Stomach (tissue), 9 donors: Measurements from ENCODE around the gene MAPKAPK2. TPM values are rescaled to one million over a fixed set of nuclear protein-coding genes. Genes with fewer than 3 reads are reported as not detected.

Experiments
- DNase-seq, 2 donors: peaks; one replicate each; pipeline versions ENCODE4 v3.0.0 to v3.0.0-alpha.2; 2013 to 2019
- H3K27ac ChIP-seq, 5 donors: fragments of 200-600 bp in 4 of 5; sonication (generic) in 4 of 5; one replicate each; pipeline ENCODE4 v1.5.1; 2013 to 2019; ENCODE audit warnings: mild to moderate bottlenecking in 1 of 5, moderate library complexity in 1 of 5
- H3K27me3 ChIP-seq, 3 donors: fragments of 200-600 bp; sonication (generic); one replicate each; pipeline ENCODE4 v1.5.1; 2017 to 2019; ENCODE audit warnings: mixed run types in 1 of 3
- H3K36me3 ChIP-seq, 4 donors: fragments of 200-600 bp; sonication (generic); 1 replicate in 3 of 4; 2 replicates in 1 of 4; pipeline ENCODE4 v1.5.1; 2016 to 2019
- H3K4me1 ChIP-seq, 4 donors: fragments of 200-600 bp; sonication (generic); one replicate each; pipeline ENCODE4 v1.5.1; 2016 to 2019
- H3K4me3 ChIP-seq, 4 donors: fragments of 200-600 bp; sonication (generic) in 3 of 4; one replicate each; pipeline ENCODE4 v1.5.1; 2016 to 2019; ENCODE audit warnings: mild to moderate bottlenecking in 1 of 4
- H3K9me3 ChIP-seq, 4 donors: fragments of 200-600 bp; sonication (generic); one replicate each; pipeline ENCODE4 v1.5.1; 2016 to 2019
- CTCF ChIP-seq, 7 experiments: fragments of 450-650 bp in 4 of 7; fragments of 200-600 bp in 3 of 7; sonication (generic) in 3 of 7; IDR thresholded peaks; one replicate each; pipeline ENCODE4 v1.5.1; 2016 to 2019; ENCODE audit warnings: antibody characterized with exemption in 7 of 7, control low read depth in 2 of 7, mild to moderate bottlenecking in 1 of 7
- EP300 ChIP-seq: sonication (generic); formaldehyde crosslinking; IDR thresholded peaks from one replicate; pipeline ENCODE4 v1.6.1; 2017; ENCODE audit warnings: antibody characterized with exemption
- POLR2A ChIP-seq, 4 donors: fragments of 450-650 bp; IDR thresholded peaks; one replicate each; pipeline ENCODE4 v1.6.1; 2016; ENCODE audit warnings: antibody characterized with exemption in 4 of 4, control low read depth in 2 of 4, mild to moderate bottlenecking in 1 of 4, moderate library complexity in 1 of 4
- POLR2AphosphoS5 ChIP-seq, 3 donors: sonication (generic); formaldehyde crosslinking; IDR thresholded peaks; one replicate each; pipeline ENCODE4 v1.6.1; 2016; ENCODE audit warnings: antibody characterized with exemption in 3 of 3
- WGBS, 5 donors: extraction: QIAGEN DNeasy Blood & Tissue Kit in 3 of 5; methylation state at CpG; one replicate each; pipeline versions ENCODE4 v1.1.5 to v1.1.7; 2013 to 2018; 5-methylcytosine and 5-hydroxymethylcytosine counted together
- intact Hi-C: fragments of 100-400 bp; cut with DNase I; formaldehyde crosslinking; loops from one replicate; pipeline ENCODE4 v1.15.1; 2023; ENCODE audit warnings: low total_unique reads
- polyA plus RNA-seq, 3 donors: library from polyadenylated mRNA; stranded (reverse); fragments of 200-250 nt; gene quantifications; one replicate each; pipeline ENCODE4 v1.2.3, GENCODE V29; 2013
- total RNA-seq, 5 donors: library from RNA; depleted of rRNA; stranded (reverse); fragments of >200 nt; gene quantifications; one replicate each; pipeline versions ENCODE4 v1.1.0 to v1.2.3, GENCODE V29; 2014 to 2016
- donor health status: healthy with polysubstance abuse.
- donor health status: Bipolar disorder and iron deficiency.
- donor health status: healthy.

The MAPKAPK2 gene
- total and polyA plus RNA-seq, 8 donors: 22.6 to 78.0 (median 49.7) TPM

GRCh38 chr1:206751891-206752290 lies 67.2 kb downstream of the MAPKAPK2 start:
- no peaks in the 10 kb centered on the region for H3K27me3 ChIP-seq
- DNase-seq: no peak
- H3K4me1 ChIP-seq: no peaks in the 10 kb centered on the region
- intact Hi-C loops: no loop called here
- H3K9me3 ChIP-seq: peaks cover 0 to 5% (median 2%) of the 10 kb centered on the region in 4 donors
- no peak overlapping the region for H3K27ac ChIP-seq
- H3K36me3 ChIP-seq: no peaks in the 10 kb centered on the region
- 59 to 69% (median 61%) methylated on average over 5 of the region's 5 CpGs for WGBS, 5 donors
- no peak overlapping the region for H3K4me3 ChIP-seq
- TF ChIP-seq EP300 (no peak), POLR2A (IDR thresholded peaks at IDR 0.05) (no peak), CTCF (IDR thresholded peaks at IDR 0.05) (no peak), POLR2AphosphoS5 (IDR thresholded peaks at IDR 0.05) (no peak)

GRCh38 chr1:206752481-206752880 lies 67.8 kb downstream of the MAPKAPK2 start:
- Histone ChIP-seq H3K4me1 (no peaks in the 10 kb centered on the region), H3K36me3 (no peaks in the 10 kb centered on the region), H3K4me3 (no peak overlapping the region), H3K9me3 (peaks cover 0 to 5% (median 2%) of the 10 kb centered on the region in 4 donors), H3K27ac (no peak overlapping the region), H3K27me3 (no peaks in the 10 kb centered on the region)
- intact Hi-C loops: no loop called here
- TF ChIP-seq EP300 (no peak), CTCF (IDR thresholded peaks at IDR 0.05) (no peak), POLR2A (IDR thresholded peaks at IDR 0.05) (no peak), POLR2AphosphoS5 (IDR thresholded peaks at IDR 0.05) (no peak)
- WGBS, 5 donors: 81 to 93% (median 90%) methylated on average over 2 of the region's 2 CpGs
- no peak for DNase-seq

- no peaks in the 10 kb centered on the region for H3K36me3 ChIP-seq
Measured at GRCh38 chr1:206753141-206753540, 68.4 kb downstream of the MAPKAPK2 start.

GRCh38 chr1:206754011-206754410 lies 69.3 kb downstream of the MAPKAPK2 start:
- intact Hi-C loops: no loop called here
- Histone ChIP-seq H3K4me1 (no peaks in the 10 kb centered on the region), H3K4me3 (no peak overlapping the region), H3K27ac (no peak overlapping the region), H3K9me3 (peaks cover 0 to 5% (median 2%) of the 10 kb centered on the region in 4 donors), H3K27me3 (peaks cover 0 to 8% (median 0%) of the 10 kb centered on the region in 3 donors), H3K36me3 (no peaks in the 10 kb centered on the region)
- DNase-seq: no peak
- 64 to 84% (median 69%) methylated on average over 1 of the region's 1 CpG for WGBS, 5 donors
- TF ChIP-seq EP300: no peak
- no peak for TF ChIP-seq POLR2AphosphoS5 (IDR thresholded peaks at IDR 0.05)
- TF ChIP-seq CTCF (IDR thresholded peaks at IDR 0.05): no peak

More at GRCh38 chr1:206753141-206753540, 68.4 kb downstream of the MAPKAPK2 start:
- H3K27me3 ChIP-seq: no peaks in the 10 kb centered on the region
- no peak for DNase-seq
- no peak overlapping the region for H3K4me3 ChIP-seq
- H3K9me3 ChIP-seq: peaks cover 0 to 5% (median 2%) of the 10 kb centered on the region in 4 donors
- no peak overlapping the region for H3K27ac ChIP-seq
- TF ChIP-seq EP300 (no peak), CTCF (IDR thresholded peaks at IDR 0.05) (no peak), POLR2A (IDR thresholded peaks at IDR 0.05) (no peak), POLR2AphosphoS5 (IDR thresholded peaks at IDR 0.05) (no peak)
- WGBS, 5 donors: 85 to 91% (median 87%) methylated on average over 3 of the region's 3 CpGs
- intact Hi-C loops: no loop called here
- no peaks in the 10 kb centered on the region for H3K4me1 ChIP-seq
